Activated naive CD8-positive, alpha-beta T cell treated with anti-CD3 and anti-CD28 coated beads, Interleukin-2, amount 50 U/mL, for 16 hours (primary cell): Measurements from ENCODE around the gene CEACAM8.
"Not testable (repeated sequence)": the region's sequence is repeated elsewhere in the genome, so short reads cannot be mapped to it uniquely, and the experiment has no call there.

ENCODE experiments used
- DNase-seq: peaks from one replicate; pipeline ENCODE4 v3.0.0-alpha.2; 2020; ENCODE audit warnings: low read depth, low spot score

Gene CEACAM8

GRCh38 chr19:42573642-42574041 lies 21.1 kb downstream of the CEACAM8 start:
- DNase-seq: no peak

GRCh38 chr19:42571116-42571515 lies 23.6 kb downstream of the CEACAM8 start:
- no peak for DNase-seq

DNA sequence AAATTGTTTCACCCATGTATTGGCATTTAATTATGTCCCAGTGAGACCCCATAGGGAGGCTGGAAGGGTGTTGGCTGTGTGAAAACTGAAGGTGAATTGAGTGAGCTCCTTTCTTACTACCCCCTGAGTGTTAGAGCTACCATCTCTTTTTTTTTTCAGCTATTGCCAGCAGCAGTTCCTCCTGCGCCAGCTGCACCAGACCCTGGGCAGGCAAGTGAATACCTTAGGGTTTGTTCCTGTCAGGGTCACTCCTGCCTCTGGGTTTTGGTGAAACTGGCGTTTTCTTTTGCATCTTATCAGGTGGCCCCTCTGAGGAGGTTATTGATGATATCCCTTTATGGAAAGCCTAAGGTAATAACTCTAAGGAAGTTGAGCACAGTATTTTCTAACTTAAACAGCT lies 25.5 kb downstream of the CEACAM8 start:
- no peak for DNase-seq

GRCh38 chr19:42568006-42568405 lies 26.7 kb downstream of the CEACAM8 start:
- DNase-seq: no peak

DNA sequence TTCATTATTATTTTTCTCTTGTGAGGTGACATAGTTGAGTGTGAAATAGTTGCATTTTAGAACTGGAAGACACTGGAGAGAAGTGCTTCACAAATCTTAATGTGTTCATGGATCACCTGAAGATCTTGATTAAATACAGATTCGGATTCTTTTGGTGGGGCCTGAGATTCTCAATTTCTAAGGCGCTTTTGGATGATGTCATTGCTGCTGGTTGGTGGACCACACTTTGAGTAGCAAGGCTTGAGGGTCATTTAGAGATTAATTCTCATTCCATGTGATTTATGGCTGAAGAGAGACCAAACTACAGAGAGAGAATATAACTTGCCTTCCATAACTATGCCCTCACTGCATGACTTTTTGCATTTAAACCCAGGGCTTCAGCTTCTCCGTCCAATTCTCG lies 27.2 kb downstream of the CEACAM8 start:
- no peak for DNase-seq

- DNase-seq: no peak
Observed at GRCh38 chr19:42563352-42564210, 31.1 kb downstream of the CEACAM8 start.

GRCh38 chr19:42561512-42561911 lies 33.2 kb downstream of the CEACAM8 start:
- DNase-seq: no peak

GRCh38 chr19:42560731-42561130 lies 34.0 kb downstream of the CEACAM8 start:
- no peak for DNase-seq

- no peak for DNase-seq
Observed at GRCh38 chr19:42558450-42559150, 36.1 kb downstream of the CEACAM8 start.

GRCh38 chr19:42557386-42557871 lies 37.3 kb downstream of the CEACAM8 start:
- DNase-seq: not testable (repeated sequence)

DNA sequence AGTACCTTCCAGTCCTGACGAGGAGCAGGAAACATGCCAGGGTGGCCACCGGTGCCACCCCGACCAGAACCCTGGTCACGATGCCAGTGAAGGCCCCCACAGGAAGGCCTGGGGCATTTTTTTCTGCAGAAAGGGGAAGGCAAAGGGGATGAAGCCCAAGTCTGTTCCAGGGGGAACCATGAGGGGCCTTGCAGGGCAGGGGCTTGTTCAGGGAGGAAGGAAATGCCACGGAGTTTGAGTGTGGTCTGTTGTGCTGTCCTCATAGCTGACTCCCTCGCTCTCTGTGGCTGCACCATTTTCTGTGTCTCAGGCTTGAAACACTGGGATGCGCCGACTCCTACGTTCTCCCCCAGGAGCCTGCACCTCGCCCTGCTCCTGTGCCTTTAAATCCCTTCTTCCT lies 38.9 kb downstream of the CEACAM8 start:
- DNase-seq: no peak

DNA sequence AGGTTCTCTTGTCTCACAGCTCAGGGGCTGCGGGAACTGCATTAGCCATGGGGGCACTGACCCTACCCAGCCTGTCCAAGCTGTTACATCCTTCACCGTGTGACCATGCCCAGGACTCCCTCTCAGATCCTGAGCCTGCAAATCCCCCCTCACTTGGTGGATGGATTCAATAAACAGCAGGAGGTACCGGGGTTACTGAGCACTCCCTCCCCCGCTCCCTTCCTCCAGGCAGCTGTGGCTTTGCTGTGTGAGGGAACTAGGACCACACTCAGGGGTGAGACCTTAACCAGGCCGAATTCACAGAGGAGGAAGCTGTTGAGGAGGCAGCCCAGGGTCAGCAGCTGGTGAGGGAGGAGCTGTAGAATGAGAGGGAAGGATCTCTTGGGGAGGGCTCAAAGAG lies 39.4 kb downstream of the CEACAM8 start:
- no peak for DNase-seq

- no peak for DNase-seq
Observed at GRCh38 chr19:42554046-42554575, 40.6 kb downstream of the CEACAM8 start.

- DNase-seq: no peak
Observed at GRCh38 chr19:42553292-42554045, 41.3 kb downstream of the CEACAM8 start.

DNA sequence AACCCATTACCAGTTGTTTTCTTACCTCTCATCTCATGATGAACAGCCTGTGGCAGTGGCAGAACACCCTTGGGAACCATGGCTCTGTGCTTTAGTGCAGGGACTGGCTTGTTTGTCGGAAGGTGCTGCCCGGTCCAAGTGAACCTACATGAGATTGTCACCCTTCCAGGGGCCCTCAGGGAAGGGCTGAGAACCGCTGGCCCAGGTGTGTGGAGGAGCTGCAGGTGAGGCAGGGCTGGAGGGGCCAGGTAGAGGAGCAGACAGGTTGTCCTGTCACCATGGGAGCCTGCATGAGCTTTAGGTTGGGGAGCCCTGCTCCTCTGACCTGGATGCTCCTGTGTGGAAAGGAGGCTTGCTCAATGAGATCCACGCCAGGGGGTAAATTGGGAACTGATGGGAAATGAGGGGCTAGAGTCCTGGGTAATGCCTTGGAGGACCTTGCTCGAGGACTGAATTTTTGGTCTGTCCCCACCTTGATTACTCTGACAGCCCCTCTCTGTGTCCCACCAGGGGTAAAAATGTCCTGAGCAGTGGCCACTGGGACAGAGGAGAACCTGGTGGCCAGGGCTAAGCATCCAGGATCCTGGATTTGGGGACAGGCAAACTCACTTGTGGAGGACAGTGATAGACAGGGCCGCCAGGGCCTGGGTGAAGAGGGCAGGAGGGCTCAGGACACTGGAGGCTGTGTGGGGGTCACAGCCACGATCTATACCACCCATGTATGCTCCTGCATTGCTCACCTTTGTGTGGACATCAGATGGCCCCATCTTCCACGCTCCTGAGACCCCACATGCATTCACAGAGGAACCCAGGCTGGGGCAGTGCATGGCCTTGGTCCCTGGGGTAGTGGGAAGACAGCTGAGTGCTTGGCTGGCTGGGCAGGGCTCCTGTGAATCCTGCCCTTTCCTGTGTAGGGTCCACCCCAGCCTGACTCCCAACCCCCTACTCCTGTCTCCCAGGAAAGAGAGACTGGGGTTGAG lies 42.3 kb downstream of the CEACAM8 start:
- DNase-seq: no peak

GRCh38 chr19:42550521-42550920 lies 44.2 kb downstream of the CEACAM8 start:
- not testable (repeated sequence) for DNase-seq

GRCh38 chr19:42549067-42549466 lies 45.7 kb downstream of the CEACAM8 start:
- not testable (repeated sequence) for DNase-seq

DNA sequence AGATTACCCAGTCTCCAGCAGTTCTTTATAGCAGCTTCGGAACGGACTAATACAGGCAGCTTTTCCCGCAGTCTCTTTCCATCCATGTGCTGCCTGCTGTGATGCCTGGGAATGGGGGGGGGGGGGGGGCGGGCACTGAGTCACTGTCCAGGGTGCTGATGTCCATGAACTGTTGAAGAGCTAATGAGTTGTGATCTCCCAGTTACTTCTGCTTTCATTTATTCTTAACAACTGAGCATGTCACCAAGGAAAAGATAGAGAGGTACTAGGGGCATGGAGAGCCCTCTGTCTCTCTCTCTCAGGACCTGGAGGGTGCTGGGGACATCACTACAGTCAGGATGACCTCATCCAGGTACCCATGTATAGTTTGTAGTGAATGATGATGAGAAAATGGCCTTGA lies 46.2 kb downstream of the CEACAM8 start:
- DNase-seq: no peak

DNA sequence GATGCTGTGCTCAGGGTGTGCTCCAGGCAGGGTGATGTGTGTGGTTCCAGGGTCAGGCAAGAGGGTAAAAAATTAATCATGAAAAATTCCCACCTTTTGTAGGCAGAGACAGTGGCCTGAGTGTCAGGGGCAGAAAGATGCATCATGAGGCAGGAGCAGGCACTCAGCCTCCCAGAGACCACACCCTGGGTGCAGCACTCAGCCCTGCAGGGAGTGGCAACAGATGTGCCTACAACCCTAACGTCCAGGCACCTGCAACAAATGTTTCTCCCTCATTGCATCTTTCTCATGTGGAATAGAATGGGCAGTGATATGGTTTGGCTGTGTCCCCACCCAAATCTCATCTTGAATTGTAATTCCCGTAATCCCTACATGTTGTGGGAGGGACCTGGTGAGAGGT lies 46.8 kb downstream of the CEACAM8 start:
- no peak for DNase-seq

- no peak for DNase-seq
Observed at GRCh38 chr19:42546831-42547500, 47.8 kb downstream of the CEACAM8 start.
